Measurements from ENCODE around the gene VAMP5. TPM values are rescaled to one million over a fixed set of nuclear protein-coding genes. Genes with fewer than 3 reads are reported as not detected.

The VAMP5 gene
- total RNA-seq, 1 experiment from 2014 or later: 15.1 TPM

GRCh38 chr2:85619617-85620016, 35.4 kb downstream of the VAMP5 start:
- no peaks in the 10 kb centered on the region for H3K27me3 Mint-ChIP-seq (ENCODE audit: insufficient read depth, unreplicated experiment)
- no peak for TF ChIP-seq CTCF (IDR thresholded peaks at IDR 0.05; ENCODE audit: insufficient read depth in 1 of 2, low read depth in 1 of 2, low read length in 1 of 2, severe bottlenecking in 1 of 2, unreplicated experiment in 1 of 2)
- no peak overlapping the region for H3K4me3 Mint-ChIP-seq (ENCODE audit: unreplicated experiment)
- Histone ChIP-seq H3K9me3 (no peaks in the 10 kb centered on the region), H3K4me3 (ENCODE audit: low read depth, low read length) (no peak overlapping the region), H3K27me3 (replicated peaks; ENCODE audit: control insufficient read depth, insufficient read depth, low read length) (no peaks in the 10 kb centered on the region), H3K36me3 (ENCODE audit: control insufficient read depth, insufficient read depth, low read length) (peaks cover 6% of the 10 kb centered on the region), H3K4me1 (peaks cover 5% of the 10 kb centered on the region; the same call in 1 of the 2 replicates)
- intact Hi-C loops (cut with micrococcal nuclease; ENCODE audit: unreplicated experiment): no loop called here
- DNase-seq: no peak
- POLR2A ChIA-PET: no interaction called here
- H3K4me1 Mint-ChIP-seq (ENCODE audit: low read depth, unreplicated experiment): no peaks in the 10 kb centered on the region
- peaks cover 63% of the 10 kb centered on the region for H3K36me3 Mint-ChIP-seq (ENCODE audit: insufficient read depth, unreplicated experiment)
- CTCF ChIA-PET: no interaction called here
- no TSS peak for BruUV-seq (replicated peaks)
- no peaks in the 10 kb centered on the region for H3K9me3 Mint-ChIP-seq (ENCODE audit: unreplicated experiment)
- no peak overlapping the region for H3K27ac Mint-ChIP-seq (ENCODE audit: unreplicated experiment)

GRCh38 chr2:85621338-85621737, 37.1 kb downstream of the VAMP5 start:
- Mint-ChIP-seq H3K27me3 (ENCODE audit: insufficient read depth, unreplicated experiment) (no peaks in the 10 kb centered on the region), H3K4me1 (ENCODE audit: low read depth, unreplicated experiment) (no peaks in the 10 kb centered on the region), H3K9me3 (ENCODE audit: unreplicated experiment) (no peaks in the 10 kb centered on the region), H3K36me3 (ENCODE audit: insufficient read depth, unreplicated experiment) (peaks cover 72% of the 10 kb centered on the region), H3K4me3 (ENCODE audit: unreplicated experiment) (no peak overlapping the region), H3K27ac (ENCODE audit: unreplicated experiment) (no peak overlapping the region)
- CTCF ChIA-PET: no interaction called here
- Histone ChIP-seq H3K4me3 (ENCODE audit: low read depth, low read length) (no peak overlapping the region), H3K36me3 (ENCODE audit: control insufficient read depth, insufficient read depth, low read length) (peaks cover 6% of the 10 kb centered on the region), H3K27me3 (replicated peaks; ENCODE audit: control insufficient read depth, insufficient read depth, low read length) (no peaks in the 10 kb centered on the region), H3K4me1 (peaks cover 5% of the 10 kb centered on the region; the same call in 1 of the 2 replicates), H3K9me3 (no peaks in the 10 kb centered on the region)
- intact Hi-C loops (cut with micrococcal nuclease; ENCODE audit: unreplicated experiment): no loop called here
- DNase-seq: no peak
- no TSS peak for BruUV-seq (replicated peaks)
- no peak for TF ChIP-seq CTCF (IDR thresholded peaks at IDR 0.05; ENCODE audit: insufficient read depth in 1 of 2, low read depth in 1 of 2, low read length in 1 of 2, severe bottlenecking in 1 of 2, unreplicated experiment in 1 of 2)
- POLR2A ChIA-PET: interaction anchor here (0.6 kb wide), 1 partner anchor 18 kb away, joined by 3 read pairs; no protein-coding TSS in a partner anchor

- no TSS peak for BruUV-seq (replicated peaks)
These were observed 39.8 kb downstream of the VAMP5 start for GRCh38 chr2:85623991-85624390.

More at GRCh38 chr2:85623991-85624390, 39.8 kb downstream of the VAMP5 start:
- intact Hi-C loops (cut with micrococcal nuclease; ENCODE audit: unreplicated experiment): no loop called here
- Mint-ChIP-seq H3K27ac (ENCODE audit: unreplicated experiment) (no peak overlapping the region), H3K27me3 (ENCODE audit: insufficient read depth, unreplicated experiment) (no peaks in the 10 kb centered on the region), H3K4me1 (ENCODE audit: low read depth, unreplicated experiment) (no peaks in the 10 kb centered on the region), H3K9me3 (ENCODE audit: unreplicated experiment) (no peaks in the 10 kb centered on the region), H3K36me3 (ENCODE audit: insufficient read depth, unreplicated experiment) (peaks cover 78% of the 10 kb centered on the region), H3K4me3 (ENCODE audit: unreplicated experiment) (no peak overlapping the region)
- DNase-seq: no peak
- ChIA-PET POLR2A (no interaction called here), CTCF (interaction anchor here (0.9 kb wide), 1 partner anchor 14 kb away, joined by 3 read pairs; no protein-coding TSS in a partner anchor)
- no peak for TF ChIP-seq CTCF (IDR thresholded peaks at IDR 0.05; ENCODE audit: insufficient read depth in 1 of 2, low read depth in 1 of 2, low read length in 1 of 2, severe bottlenecking in 1 of 2, unreplicated experiment in 1 of 2)
- peaks cover 4% of the 10 kb centered on the region for H3K36me3 ChIP-seq (ENCODE audit: control insufficient read depth, insufficient read depth, low read length)
- H3K4me1 ChIP-seq: no peaks in the 10 kb centered on the region
- no peak overlapping the region for H3K4me3 ChIP-seq (ENCODE audit: low read depth, low read length)
- no peaks in the 10 kb centered on the region for H3K27me3 ChIP-seq (replicated peaks; ENCODE audit: control insufficient read depth, insufficient read depth, low read length)
- H3K9me3 ChIP-seq: no peaks in the 10 kb centered on the region
